Posterior vena cava (tissue), 2 donors: ENCODE data around the gene CHD9. TPM values are rescaled to one million over a fixed set of nuclear protein-coding genes. Genes with fewer than 3 reads are reported as not detected.
"Not testable (repeated sequence)": the region's sequence is repeated elsewhere in the genome, so short reads cannot be mapped to it uniquely, and the experiment has no call there.

Experiments used
- DNase-seq: peaks from one replicate; pipeline ENCODE4 v3.0.0-alpha.2; 2020; ENCODE audit warnings: low spot score
- intact Hi-C, 2 donors: fragments of 100-400 bp; cut with DNase I; formaldehyde crosslinking; loops; one replicate each; pipeline versions ENCODE4 v1.14.1 to v1.14.2; 2022 to 2023
- total RNA-seq, 2 donors: library from RNA; stranded (reverse); fragmentation: NEBNext Ultra II Directional; extraction: Animal tissue kit (Norgen Biotek cat#: 25700); gene quantifications; one replicate each; pipeline ENCODE4 v1.2.1, GENCODE V29; 2021
- donor health status: DM: yes; HTN: yes; CAD: no.
- donor health status: DM: yes; HTN: yes; CAD: no.

Gene CHD9
- total RNA-seq, 2 donors from 2014 or later, result 84.7 to 90.4 TPM

DNA sequence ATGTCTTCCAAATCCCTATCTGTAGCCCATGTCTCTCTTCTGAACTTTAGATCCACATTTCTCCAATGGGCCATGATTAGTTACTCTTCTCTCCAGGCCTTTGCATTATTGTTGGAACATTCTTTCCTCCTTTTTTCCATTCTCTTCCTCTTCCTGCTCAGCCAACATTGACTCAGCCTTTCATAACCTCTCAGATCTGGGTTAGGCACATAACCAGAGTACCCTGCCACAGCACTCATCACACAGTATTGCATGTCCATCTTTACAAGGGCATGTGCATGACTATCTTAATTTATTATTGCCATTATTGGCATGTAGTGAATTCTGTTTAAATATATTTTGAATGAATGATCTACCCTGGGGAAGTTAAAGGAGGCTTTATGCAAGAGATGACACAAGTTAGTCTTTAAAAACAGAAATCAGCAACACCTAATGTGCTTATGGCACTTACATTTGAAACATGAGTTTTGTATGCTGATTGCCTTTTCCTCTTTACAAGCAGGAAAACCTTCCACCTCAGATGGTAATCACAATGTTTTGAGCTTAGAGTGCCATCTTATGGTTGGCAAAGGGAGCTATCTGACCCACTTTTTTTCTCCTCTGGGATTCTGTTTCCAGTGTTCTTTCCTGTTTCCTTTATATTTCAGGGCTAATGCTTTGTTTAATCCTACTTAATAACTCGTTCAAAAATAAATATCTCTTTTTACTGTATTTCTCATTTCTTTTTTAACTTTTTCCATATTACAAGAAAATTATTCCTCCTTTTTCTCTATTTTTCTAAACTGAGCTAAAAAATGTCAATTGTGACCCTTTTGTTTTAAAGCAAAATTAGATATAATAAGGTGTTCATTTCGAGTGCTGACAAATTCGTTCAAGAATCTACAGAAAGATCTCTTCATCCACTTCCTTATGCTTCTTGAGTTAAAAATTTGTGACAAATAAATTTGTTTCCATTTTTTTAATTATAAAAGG is 228.5 kb downstream of the CHD9 start:
- intact Hi-C loops, result no loop called here
- DNase-seq, result no peak

DNA sequence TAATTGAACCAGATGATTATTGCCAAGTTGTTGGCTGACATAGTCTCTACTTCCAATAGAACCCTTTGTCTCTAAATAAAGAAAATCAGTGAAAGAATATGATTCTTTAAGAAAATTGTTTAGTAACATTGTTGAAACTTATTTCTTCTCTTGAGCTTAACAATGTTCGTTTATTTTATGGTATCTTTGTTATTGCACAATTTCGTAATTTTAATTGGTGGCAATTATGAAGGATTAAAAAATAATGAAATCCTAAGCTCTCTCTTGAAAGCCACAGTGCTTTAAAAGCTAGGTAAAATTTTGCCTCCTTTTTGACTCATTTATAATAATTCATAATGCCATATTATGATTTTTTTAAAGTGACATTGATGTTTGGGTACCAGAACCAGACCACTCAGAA is 230.4 kb downstream of the CHD9 start:
- no peak for DNase-seq
- intact Hi-C loops, result no loop called here

DNA sequence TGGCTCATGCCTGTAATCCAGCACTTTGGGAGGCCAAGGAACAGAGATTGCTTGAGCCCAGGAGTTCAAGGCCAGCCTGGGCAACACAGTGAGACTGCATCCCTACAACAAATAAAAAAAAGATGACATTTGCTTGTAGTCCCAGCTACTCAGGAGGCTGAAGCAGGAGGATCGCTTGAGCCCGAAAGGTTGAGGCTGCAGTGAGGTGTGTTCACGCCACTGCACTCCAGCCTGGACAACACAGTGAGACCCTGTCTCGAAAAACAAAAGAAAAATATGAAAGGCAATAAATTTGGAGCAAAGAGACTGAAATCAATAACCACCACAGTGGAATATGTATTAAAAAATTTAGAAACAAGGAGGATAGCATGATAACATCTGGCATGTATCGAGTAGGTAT is 235.7 kb downstream of the CHD9 start:
- intact Hi-C loops, result no loop called here
- DNase-seq, result no peak

GRCh38 chr16:53291757-53292392 is 237.1 kb downstream of the CHD9 start:
- intact Hi-C loops, result no loop called here

GRCh38 chr16:53297477-53297876 is 242.7 kb downstream of the CHD9 start:
- no peak for DNase-seq
- intact Hi-C loops, result no loop called here

More at GRCh38 chr16:53291757-53292392, 237.1 kb downstream of the CHD9 start:
- no peak for DNase-seq

DNA sequence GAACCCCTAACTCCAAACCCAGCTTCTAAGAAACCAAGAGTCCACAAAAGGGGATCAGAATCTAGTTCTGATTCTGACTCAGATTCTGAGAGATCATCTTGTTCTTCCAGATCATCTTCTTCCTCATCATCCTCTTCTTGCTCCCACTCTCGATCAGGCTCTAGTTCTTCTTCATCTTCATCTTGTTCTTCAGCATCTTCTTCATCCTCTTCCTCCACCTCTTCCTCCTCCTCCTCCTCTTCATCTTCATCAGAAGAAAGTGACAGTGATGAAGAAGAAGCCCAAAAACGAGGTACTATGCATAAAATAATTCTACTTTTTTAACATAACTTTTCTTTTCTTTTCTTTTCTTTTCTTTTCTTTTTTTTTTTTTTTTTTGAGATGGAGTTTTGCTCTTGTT is 249.5 kb downstream of the CHD9 start:
- intact Hi-C loops, result no loop called here
- no peak for DNase-seq

- no peak for DNase-seq
- intact Hi-C loops, result no loop called here
Measured at GRCh38 chr16:53305743-53306142, 251.0 kb downstream of the CHD9 start.

- DNase-seq, result no peak
- intact Hi-C loops, result no loop called here
Measured at GRCh38 chr16:53309457-53309856, 254.7 kb downstream of the CHD9 start.

- DNase-seq, result no peak
- intact Hi-C loops, result no loop called here
Measured at GRCh38 chr16:53320992-53321391, 266.2 kb downstream of the CHD9 start.

- no peak for DNase-seq
- intact Hi-C loops, result no loop called here
Measured at GRCh38 chr16:53323924-53324323, 269.1 kb downstream of the CHD9 start.

GRCh38 chr16:53330991-53331390 is 276.2 kb downstream of the CHD9 start:
- DNase-seq, intact Hi-C loops: not testable (repeated sequence)

GRCh38 chr16:53334581-53334980 is 279.8 kb downstream of the CHD9 start:
- no peak for DNase-seq
- intact Hi-C loops, result no loop called here

GRCh38 chr16:53337294-53337693 is 282.5 kb downstream of the CHD9 start:
- no peak for DNase-seq

GRCh38 chr16:53341792-53342191 is 287.0 kb downstream of the CHD9 start:
- intact Hi-C loops, result no loop called here
- DNase-seq, result no peak

More at GRCh38 chr16:53337294-53337693, 282.5 kb downstream of the CHD9 start:
- intact Hi-C loops, result no loop called here

DNA sequence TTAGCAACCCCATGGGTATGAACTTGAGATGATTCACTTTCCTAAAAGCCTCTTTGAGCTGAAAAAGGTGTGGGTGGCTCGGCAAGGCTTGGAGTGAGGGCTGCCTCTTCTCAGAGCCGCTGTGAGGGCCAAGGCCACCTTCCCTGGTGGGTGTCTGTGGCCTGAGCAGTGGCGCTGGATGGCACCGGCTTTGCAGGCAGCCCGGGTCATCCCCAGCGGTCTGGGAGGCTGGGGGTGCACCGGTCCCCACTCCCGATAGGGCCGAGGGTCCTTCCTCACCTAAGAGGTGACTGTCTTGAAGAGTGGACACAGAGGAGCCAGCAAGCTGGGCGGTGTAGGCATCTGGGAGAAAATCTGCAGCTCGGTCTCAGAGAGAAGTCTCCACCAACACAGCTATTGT is 300.3 kb downstream of the CHD9 start:
- DNase-seq, result no peak
- intact Hi-C loops, result no loop called here

- no peak for DNase-seq
- intact Hi-C loops, result no loop called here
Measured at GRCh38 chr16:53356478-53357207, 301.9 kb downstream of the CHD9 start.

- intact Hi-C loops, result no loop called here
- no peak for DNase-seq
Measured at GRCh38 chr16:53357208-53357586, 302.4 kb downstream of the CHD9 start.

DNA sequence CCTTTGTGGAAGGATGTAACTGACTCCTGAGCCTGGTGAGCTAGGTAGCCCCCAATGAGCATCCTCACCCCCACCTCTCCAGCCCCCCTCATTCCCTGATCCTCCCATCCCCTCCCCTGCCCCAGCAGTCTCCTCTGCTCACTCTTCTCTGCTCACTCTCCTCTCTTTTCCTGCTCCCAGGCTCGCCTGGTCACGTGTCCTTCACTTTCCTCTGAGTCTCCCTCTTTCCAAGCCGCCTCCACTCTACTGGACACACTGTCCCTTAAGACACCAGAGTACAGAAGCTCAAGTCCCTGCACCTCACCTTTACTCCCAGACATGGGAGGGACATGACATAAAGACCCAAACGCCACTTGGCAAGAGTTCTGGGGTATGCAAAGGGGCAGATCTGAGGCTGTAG is 303.2 kb downstream of the CHD9 start:
- intact Hi-C loops, result no loop called here
- DNase-seq, result no peak

DNA sequence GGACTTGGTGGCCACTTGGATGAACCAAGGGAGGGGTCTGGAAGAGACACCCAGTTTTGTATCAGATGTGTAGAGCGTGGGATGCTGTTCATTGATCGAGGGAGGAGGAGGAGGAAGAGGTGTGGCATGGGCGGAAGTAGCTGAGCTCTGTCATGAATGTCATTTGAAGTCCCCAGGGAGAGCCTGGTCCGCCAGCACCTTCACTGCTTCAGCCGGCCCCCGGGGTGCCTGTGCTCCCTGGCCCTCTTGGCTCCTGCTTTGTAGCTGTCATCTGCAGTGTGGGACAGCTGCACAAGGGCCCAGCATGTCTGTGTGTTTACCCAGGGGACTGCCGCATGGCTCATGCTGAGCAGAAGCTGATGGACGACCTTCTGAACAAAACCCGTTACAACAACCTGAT is 304.1 kb downstream of the CHD9 start:
- intact Hi-C loops, result no loop called here
- DNase-seq, result no peak

DNA sequence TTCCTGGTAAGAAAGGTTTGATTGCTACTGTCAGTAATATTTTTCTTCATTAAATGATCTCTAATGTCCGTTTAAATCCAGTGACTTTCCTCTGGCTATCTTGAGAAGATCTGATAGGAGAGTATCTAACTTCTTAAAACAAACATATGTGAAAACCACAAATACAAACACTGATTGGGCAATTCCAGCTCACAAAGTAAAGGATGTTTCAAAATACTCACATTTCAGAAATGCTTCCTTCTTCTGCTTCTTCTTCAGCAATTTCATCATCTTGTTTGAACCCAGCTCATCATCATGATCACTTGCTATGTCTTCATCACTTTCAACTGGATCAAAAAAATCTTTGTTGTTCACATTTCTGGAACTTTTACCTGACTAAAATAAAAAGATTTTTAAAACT is 315.1 kb downstream of the CHD9 start:
- intact Hi-C loops, result no loop called here
- DNase-seq, result no peak
